IgD-negative memory B cell (primary cell): Measurements from ENCODE around the gene EXOC3L4. TPM values are rescaled to one million over a fixed set of nuclear protein-coding genes. Genes with fewer than 3 reads are reported as not detected.

Experiments used
- H3K27ac Mint-ChIP-seq, 3 donors: one replicate each; pipeline ENCODE4 v1.8.0; 2020 to 2022; ENCODE audit warnings: mild to moderate bottlenecking in 3 of 3, mixed read lengths in 3 of 3, moderate library complexity in 1 of 3
- H3K27me3 Mint-ChIP-seq: one replicate; pipeline ENCODE4 v1.8.0; 2021; ENCODE audit warnings: mixed read lengths
- H3K36me3 Mint-ChIP-seq: one replicate; pipeline ENCODE4 v1.8.0; 2020; ENCODE audit warnings: mild to moderate bottlenecking, mixed read lengths
- H3K4me1 Mint-ChIP-seq, 3 donors: one replicate each; pipeline ENCODE4 v1.8.0; 2020 to 2022; ENCODE audit warnings: mixed read lengths in 3 of 3, mild to moderate bottlenecking in 1 of 3
- H3K4me3 Mint-ChIP-seq, 4 donors: one replicate each; pipeline ENCODE4 v1.8.0; 2020 to 2022; ENCODE audit warnings: mild to moderate bottlenecking in 4 of 4, mixed read lengths in 4 of 4, moderate library complexity in 3 of 4
- H3K9me3 Mint-ChIP-seq, 3 donors: one replicate each; pipeline ENCODE4 v1.8.0; 2020 to 2021; ENCODE audit warnings: mixed read lengths in 3 of 3, mild to moderate bottlenecking in 1 of 3
- polyA plus RNA-seq: library from polyadenylated mRNA; unstranded; fragments of 300-500 nt; fragmentation: Illumina TruSeq; gene quantifications from one replicate; pipeline ENCODE4 v1.2.3, GENCODE V29; 2021

Gene EXOC3L4
- polyA plus RNA-seq, 1 donor from 2014 or later, result not detected

DNA sequence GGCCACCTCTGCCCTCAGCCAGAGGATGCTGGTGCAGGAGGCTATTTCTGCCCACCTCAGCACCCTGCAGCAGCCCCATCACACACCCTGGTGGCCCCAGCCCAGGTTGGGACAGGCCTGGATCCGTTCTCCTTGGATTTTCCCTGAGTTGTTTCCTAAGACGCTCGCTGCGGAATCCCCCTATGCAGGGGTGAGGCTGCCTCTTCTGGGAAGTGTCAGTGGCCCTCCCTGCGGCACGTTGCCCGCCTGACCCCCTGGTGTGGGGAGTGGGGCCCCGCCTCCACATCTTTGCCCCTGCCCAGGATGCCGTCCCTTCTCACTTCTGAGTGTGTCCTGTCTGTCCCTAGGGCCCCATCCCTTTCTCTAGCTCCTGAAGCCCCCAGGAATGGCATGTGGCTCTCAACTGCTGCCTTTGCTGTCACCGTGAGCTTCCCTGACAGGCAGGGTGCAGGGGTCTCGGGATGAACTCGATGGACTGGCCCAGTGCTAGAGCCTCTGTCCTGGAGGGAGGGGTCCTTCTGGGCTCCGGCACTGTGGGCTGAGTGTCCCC, 594 bp upstream of the EXOC3L4 start:
- Mint-ChIP-seq H3K27me3 (no peaks in the 10 kb centered on the region), H3K4me1 (peaks cover 0 to 8% (median 2%) of the 10 kb centered on the region in 3 donors), H3K36me3 (no peaks in the 10 kb centered on the region), H3K4me3 (peak overlapping the region in 1 of 4 donors; percentile 8), H3K27ac (no peak overlapping the region), H3K9me3 (no peaks in the 10 kb centered on the region)

DNA sequence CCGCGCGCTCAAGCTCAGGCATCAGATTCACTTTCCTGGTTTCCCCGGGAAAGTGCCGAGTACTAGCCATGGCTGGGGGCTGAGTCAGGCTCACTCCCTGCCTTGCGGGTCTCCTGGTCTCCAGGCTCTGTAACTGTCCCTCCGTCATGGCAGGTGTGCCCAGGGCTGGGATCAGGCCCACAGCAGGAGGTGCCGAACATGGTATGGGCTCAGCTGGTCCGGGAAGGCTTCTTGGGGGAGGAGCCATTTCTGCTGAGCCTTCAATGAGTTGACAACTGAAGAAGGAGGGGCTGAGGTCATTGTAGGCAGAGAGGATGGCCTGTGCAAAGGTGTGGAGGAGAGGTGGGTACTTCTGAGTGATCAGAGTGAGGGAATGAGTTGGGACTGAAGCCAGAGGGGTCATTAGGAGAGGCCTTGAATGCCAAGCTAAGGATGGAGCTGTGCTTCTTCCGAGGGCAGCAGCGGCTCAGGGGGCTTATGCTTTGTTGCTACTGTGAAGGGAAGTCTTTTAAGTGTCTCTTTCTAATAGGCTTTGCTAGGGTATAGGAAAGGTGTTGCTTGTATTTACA, 769 bp downstream of the EXOC3L4 start:
- Mint-ChIP-seq H3K27me3 (no peaks in the 10 kb centered on the region), H3K4me3 (no peak overlapping the region), H3K9me3 (no peaks in the 10 kb centered on the region), H3K27ac (peak overlapping the region in 2 of 3 donors; percentile 42 to 45), H3K36me3 (no peaks in the 10 kb centered on the region), H3K4me1 (peaks cover 2 to 8% (median 6%) of the 10 kb centered on the region in 3 donors)

DNA sequence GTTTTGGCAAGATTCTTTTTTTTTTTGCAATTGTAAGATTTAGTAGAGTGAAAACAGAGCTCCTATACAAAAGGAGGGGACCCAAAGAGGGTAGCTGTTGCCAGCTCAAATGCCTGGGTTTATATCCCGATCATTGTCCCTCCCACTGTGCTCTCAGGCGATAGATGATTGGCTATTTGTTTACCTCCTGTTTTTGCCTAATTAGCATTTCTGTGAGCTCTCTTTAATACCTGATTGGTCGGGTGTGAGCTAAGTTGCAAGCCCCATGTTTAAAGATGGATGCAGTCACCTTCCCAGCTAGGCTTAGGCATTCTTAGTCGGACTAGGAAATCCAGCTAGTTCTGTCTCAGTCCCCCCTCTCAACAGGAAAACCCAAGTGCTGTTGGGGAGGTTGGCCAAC, 1.9 kb downstream of the EXOC3L4 start:
- H3K4me3 Mint-ChIP-seq, result no peak overlapping the region
- peak overlapping the region in 1 of 3 donors; percentile 45 for H3K27ac Mint-ChIP-seq
- H3K27me3 Mint-ChIP-seq, result no peaks in the 10 kb centered on the region
- H3K9me3 Mint-ChIP-seq, result no peaks in the 10 kb centered on the region
- no peaks in the 10 kb centered on the region for H3K36me3 Mint-ChIP-seq
- H3K4me1 Mint-ChIP-seq, result peaks cover 10 to 14% (median 12%) of the 10 kb centered on the region in 3 donors

DNA sequence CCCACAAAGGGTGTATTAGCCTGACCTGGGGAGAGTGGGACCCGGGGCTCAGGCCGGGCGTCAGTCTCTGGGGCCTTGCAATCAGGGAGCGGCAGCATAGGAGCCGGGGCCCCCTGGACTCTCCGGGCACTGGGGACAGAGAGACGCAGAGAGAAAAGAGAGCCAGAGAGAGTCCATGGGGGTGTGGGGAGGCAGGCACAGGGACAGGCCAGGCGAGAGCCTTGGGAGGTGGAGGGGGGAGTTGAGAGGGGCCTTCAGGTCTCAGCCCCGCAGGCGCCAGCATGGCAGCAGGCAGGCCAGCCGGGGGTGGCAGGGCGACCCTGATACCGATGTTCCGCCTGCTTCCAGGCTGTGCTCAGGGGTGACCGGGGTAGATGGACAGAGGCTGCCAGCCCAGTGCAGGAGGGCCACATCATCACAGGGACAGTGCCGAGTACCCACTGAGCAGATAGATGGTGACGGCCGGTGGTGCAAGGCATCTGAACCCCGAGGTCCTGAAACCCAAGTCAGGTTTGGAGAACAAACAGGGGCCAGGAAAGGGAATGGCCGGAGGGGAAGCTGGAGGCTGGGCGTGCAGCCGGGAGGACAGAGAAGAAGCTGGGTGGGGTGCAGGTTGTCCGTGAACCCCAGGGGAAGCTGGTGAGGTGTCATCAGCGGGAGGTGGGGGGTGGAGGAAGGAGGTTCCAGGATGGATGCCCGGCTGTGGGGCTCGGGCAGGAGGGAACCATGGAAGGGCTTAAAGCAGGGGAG, 2.9 kb downstream of the EXOC3L4 start:
- Mint-ChIP-seq H3K4me3 (no peak overlapping the region), H3K9me3 (no peaks in the 10 kb centered on the region), H3K27ac (no peak overlapping the region), H3K4me1 (peaks cover 12 to 16% (median 13%) of the 10 kb centered on the region in 3 donors), H3K36me3 (no peaks in the 10 kb centered on the region), H3K27me3 (peaks cover 3% of the 10 kb centered on the region)

DNA sequence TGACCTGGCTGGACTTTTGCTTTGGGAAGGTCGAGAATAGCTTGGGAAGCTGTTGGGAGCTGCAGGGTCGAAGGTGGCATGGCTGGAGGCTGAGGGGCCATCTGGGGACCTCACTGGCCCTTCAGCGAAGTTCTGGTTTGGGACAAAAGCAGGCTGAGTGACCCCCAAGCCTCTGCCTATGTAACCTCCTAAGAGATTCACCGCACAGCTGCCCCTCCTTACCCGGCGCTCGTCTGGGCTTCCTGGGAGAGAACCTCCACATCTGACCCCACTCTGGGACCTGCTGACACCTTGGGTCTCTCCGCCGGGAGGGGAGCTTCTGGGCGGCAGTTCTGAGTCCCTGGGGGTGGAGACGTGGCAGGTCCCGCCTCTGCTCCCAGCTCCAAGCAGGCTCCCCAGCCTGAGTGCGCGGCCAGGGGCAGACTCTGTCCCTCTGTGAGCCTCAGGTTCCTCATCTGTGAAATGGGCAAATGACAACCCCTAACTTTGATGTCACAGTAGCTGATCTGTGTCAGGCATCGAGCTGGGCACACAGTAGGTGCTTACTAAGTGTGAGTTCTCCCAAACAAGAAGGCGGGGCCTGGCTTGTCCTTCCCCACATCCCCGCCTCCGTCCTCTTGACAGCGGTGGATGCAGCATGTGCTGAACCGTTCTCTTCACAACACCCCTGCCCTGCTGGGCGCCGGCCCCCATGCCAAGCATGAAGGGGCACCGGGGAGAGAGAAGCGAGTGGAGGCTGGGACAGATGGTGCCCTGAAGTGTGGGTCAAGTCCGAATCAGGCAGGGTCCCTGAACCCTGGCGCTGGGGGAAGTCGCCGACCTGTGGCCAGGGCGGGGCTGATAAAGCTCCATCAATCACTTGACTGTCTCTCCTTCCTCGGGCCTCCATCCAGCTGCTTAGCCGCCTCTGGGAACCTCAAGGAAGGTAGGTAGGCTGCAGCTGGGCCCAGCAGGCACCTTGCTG, 3.8 kb downstream of the EXOC3L4 start:
- Mint-ChIP-seq H3K4me1 (peaks cover 12 to 16% (median 13%) of the 10 kb centered on the region in 3 donors), H3K4me3 (no peak overlapping the region), H3K9me3 (no peaks in the 10 kb centered on the region), H3K36me3 (no peaks in the 10 kb centered on the region), H3K27ac (peak overlapping the region in 1 of 3 donors; percentile 27), H3K27me3 (peaks cover 4% of the 10 kb centered on the region)

DNA sequence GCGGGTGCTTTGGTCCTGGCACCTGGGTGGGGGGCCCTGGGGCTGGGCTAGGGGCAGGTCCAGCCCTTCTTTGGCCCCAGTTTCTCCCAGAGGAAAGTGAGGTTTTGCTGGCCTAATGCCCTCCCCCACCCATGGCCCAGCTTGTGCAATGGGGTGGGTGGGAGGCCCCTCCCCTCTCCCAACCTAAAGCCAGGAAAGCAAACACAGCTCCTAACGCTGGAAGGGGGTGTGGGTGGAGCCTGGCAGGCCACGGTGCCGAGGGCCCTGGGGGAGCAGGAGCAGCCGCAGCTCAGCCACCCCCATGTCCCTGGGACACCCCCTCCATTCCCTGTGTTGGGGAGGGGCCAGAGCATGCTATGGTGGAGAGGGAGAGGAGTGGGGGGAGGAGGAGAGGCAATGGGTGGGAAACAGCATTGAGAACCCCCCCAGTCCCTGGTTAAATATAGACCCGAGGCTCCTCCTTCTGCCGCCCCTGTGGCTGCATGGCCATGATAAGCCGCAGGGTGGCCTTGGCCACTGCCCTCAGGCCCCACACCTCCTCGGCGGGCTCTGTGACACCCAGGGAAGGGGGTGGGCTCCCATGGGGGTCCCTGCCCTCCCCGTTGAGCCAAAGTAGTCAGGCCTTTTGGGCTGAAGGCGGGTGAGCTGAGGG, 4.7 kb downstream of the EXOC3L4 start:
- no peaks in the 10 kb centered on the region for H3K36me3 Mint-ChIP-seq
- peaks cover 8% of the 10 kb centered on the region for H3K27me3 Mint-ChIP-seq
- H3K4me3 Mint-ChIP-seq, result no peak overlapping the region
- H3K9me3 Mint-ChIP-seq, result no peaks in the 10 kb centered on the region
- H3K27ac Mint-ChIP-seq, result no peak overlapping the region
- peaks cover 12 to 18% (median 13%) of the 10 kb centered on the region in 3 donors for H3K4me1 Mint-ChIP-seq

DNA sequence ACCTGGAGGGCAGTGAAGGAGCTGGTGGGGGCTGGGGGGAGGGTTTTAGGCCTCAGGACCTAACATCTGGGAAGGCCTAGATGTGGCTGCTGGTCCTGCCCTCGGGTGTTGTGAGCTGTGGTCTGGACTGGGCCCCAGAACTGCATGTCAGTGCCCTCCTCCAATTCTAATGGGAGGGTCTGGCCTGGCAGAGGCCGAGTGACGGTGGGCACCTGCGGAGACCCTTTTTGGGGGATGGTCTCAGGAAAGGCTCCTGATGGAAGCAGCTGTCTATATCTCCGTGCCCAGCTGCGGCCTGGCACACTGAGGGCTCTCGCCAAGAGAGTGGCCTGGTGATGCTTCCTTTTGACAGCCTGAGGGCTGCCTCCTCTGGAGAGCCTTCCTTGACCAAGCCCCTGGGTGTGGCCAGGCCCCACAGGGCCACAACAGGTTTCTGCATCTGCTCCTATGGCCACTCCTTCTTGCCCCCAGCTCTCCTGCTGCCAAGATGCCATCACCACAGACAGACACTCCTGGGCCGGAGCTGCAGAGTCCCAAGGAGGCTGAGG, 5.3 kb downstream of the EXOC3L4 start:
- Mint-ChIP-seq H3K4me3 (peak overlapping the region in 1 of 4 donors; percentile 78), H3K4me1 (peaks cover 12 to 18% (median 14%) of the 10 kb centered on the region in 3 donors), H3K36me3 (no peaks in the 10 kb centered on the region), H3K27me3 (peaks cover 10% of the 10 kb centered on the region), H3K27ac (peak overlapping the region in 1 of 3 donors; percentile 82), H3K9me3 (no peaks in the 10 kb centered on the region)

DNA sequence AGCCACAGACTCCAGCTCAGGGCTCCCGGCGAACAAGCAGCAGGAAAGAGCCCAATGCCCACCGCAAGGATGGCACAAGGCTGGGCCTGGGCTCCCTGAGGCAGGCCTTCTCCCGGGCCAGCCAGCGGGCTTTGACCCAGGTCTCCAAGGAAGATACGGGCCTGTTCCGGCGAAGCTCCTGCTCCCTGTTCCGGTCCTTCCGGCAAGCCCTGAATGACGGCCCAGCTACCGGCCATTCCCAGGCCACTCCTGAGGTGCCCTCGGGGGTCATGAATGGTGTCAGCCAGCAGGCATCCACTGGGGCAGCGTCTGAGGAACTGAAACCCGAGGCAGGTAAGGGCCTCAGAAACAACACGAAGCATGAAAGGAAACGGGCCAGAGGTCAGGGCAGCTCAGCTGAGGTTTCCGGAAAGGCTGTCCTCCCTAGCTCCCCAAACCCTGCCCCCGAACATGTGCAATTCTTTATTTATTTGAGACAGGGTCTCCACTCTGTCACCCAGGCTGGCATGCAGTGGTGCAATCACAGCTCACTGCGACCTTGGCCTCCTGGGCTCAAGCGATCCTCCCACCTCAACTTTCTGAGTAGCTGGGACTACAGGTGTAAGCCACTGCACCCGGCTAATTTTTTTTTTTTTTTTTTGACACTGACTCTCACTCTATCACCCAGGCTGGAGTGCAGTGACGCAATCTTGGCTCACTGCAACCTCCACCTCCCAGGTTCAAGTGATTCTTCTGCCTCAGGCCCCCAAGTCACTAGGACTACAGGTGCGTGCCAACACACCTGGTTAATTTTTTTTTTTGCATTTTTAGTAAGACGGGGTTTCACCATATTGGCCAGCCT, 6.0 kb downstream of the EXOC3L4 start:
- no peaks in the 10 kb centered on the region for H3K9me3 Mint-ChIP-seq
- H3K4me3 Mint-ChIP-seq, result peak overlapping the region in 2 of 4 donors; percentile 78 to 82
- H3K27me3 Mint-ChIP-seq, result peaks cover 13% of the 10 kb centered on the region
- peaks cover 14 to 21% (median 19%) of the 10 kb centered on the region in 3 donors for H3K4me1 Mint-ChIP-seq
- H3K27ac Mint-ChIP-seq, result peak overlapping the region in 1 of 3 donors; percentile 82
- no peaks in the 10 kb centered on the region for H3K36me3 Mint-ChIP-seq

DNA sequence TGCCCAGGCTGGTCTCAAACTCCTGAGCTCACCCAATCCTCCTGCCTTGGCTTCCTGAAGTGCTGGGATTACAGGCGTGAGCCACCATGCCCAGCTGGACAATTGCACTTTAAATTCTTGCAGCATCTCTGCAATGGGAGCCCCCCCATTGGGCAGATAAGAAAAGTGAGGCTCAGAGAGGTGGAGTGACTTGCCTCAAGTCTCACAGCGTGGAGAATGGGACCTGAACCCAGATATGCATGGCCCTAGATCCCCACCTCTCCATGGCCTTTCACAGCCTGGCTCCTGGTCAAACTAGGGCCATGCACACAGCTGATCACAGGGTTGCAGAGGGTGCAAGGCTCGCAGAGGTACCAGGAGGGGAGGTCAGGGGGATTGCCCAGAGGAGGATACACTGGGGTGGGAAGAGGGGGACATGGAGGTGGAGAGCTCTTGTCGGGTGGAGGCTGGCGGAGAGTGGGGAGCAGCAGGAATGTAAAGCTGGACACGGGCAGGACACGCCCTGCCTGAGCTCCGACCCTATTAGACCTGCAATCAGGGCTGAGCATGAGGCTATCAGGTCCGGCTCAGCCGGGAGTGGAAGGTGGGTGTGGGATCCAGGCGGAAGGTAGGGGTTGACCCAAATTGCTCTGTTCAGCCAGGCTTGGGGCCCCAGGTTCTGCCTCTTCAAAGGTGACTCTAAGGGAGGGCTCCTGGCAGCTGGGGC, 6.9 kb downstream of the EXOC3L4 start:
- Mint-ChIP-seq H3K4me3 (peak overlapping the region in 1 of 4 donors; percentile 68), H3K4me1 (peaks cover 10 to 21% (median 21%) of the 10 kb centered on the region in 3 donors), H3K9me3 (no peaks in the 10 kb centered on the region), H3K36me3 (no peaks in the 10 kb centered on the region), H3K27ac (no peak overlapping the region), H3K27me3 (peaks cover 15% of the 10 kb centered on the region)

DNA sequence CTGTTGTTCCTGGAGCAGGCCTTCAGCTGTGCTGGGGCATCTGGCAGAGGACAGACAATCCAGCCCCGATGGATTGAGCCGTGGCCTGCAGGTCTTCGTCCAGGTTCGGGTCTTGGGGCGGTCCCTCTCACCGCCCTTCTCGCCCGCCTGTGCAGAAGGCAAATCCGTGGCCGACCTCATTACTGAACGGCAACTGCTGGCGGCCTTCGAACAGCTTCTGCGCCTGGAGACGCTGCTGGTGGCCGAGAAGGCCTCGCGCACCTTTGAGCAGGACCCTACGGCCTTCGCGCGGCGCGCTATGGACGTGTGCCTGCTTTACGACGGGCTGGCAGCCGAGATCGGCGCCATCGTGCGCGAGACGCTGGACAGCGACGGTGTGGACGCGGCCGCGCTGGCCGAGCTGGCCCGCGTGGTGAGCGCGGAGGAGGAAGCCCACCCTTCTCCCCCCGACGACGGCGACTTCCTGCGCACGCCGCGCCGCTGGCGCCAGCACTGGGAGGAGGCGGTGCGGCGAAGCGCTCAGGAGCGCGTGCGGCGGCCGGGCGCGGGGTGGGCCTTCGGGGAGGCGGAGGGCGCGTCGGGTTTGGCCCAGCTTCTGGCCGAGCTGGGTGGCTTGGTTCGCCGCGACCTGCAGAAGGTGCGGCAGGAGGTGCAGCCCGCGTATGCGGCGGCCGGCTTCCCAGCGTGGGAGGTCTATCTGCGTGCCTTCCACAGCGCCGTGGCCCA, 7.6 kb downstream of the EXOC3L4 start:
- Mint-ChIP-seq H3K4me3 (peak overlapping the region in 1 of 4 donors; percentile 68), H3K4me1 (peaks cover 10 to 21% (median 21%) of the 10 kb centered on the region in 3 donors), H3K27me3 (peaks cover 15% of the 10 kb centered on the region), H3K36me3 (no peaks in the 10 kb centered on the region), H3K27ac (no peak overlapping the region), H3K9me3 (no peaks in the 10 kb centered on the region)

DNA sequence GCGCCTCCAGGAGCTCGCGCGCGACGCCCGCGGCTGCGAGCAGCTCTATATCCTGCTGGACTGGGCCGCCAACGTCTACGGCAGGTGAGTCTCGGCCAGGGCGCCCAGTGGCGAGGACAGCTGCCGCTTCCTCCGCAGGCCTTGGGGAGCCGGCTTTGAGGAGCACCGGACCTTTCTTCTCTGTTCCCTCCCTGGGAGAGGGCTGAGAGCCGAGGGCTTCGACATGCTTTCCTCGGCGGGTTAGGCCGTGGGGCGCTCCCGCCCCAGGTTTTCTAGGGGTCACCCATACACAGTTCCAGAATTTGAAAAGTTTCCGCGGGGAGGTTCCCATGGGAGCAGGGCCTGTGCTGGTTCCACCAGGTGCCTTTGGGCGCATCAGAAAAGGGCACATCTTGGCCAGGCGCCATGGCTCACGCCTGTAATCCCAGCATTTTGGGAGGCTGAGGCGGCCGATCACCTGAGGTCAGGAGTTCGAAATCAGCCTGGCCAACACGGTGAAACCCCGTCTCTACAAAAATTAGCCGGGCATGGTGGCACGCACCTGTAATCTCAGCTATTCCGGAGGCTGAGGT, 8.2 kb downstream of the EXOC3L4 start:
- Mint-ChIP-seq H3K4me1 (peaks cover 10 to 21% (median 21%) of the 10 kb centered on the region in 3 donors), H3K9me3 (no peaks in the 10 kb centered on the region), H3K27me3 (peaks cover 15% of the 10 kb centered on the region), H3K4me3 (no peak overlapping the region), H3K36me3 (no peaks in the 10 kb centered on the region), H3K27ac (no peak overlapping the region)
